ENCODE results near the gene ATXN7L2. TPM values are rescaled to one million over a fixed set of nuclear protein-coding genes. Genes with fewer than 3 reads are reported as not detected.
A peak's percentile ranks its signal among the peaks of the same experiment; 100 is the strongest.

The ATXN7L2 gene
- total and polyA plus RNA-seq, 2 donors from 2014 or later, result 5.7 to 7.3 TPM

GRCh38 chr1:109532365-109533136, 48.8 kb downstream of the ATXN7L2 start:
- peak; percentile 99 for TF ChIP-seq CTCF (IDR thresholded peaks at IDR 0.05; ENCODE audit: borderline replicate concordance, extremely low read depth, insufficient read depth)
- Histone ChIP-seq H3K27ac (ENCODE audit: low read depth in 2 of 2, low read length in 2 of 2) (no peak overlapping the region), H3K9me3 (ENCODE audit: control insufficient read depth in 2 of 3, insufficient read depth in 1 of 3, low read length in 3 of 3) (no peaks in the 10 kb centered on the region), H3K27me3 (ENCODE audit: control insufficient read depth, insufficient read depth, low read length) (no peaks in the 10 kb centered on the region), H3K4me1 (ENCODE audit: control insufficient read depth in 2 of 3, insufficient read depth in 2 of 3, low read depth in 1 of 3, low read length in 3 of 3) (peaks cover 0 to 4% (median 0%) of the 10 kb centered on the region in 3 donors), H3K36me3 (ENCODE audit: control insufficient read depth in 2 of 3, insufficient read depth in 3 of 3, low read length in 3 of 3) (no peaks in the 10 kb centered on the region), H3K4me3 (ENCODE audit: low read length in 3 of 3) (peak overlapping the region in 1 of 3 donors; percentile 35), H3K9ac (ENCODE audit: low read length in 3 of 3) (peak overlapping the region in 1 of 3 donors; percentile 26)
- FAIRE-seq, result no peak
- DNase-seq, result peak; percentile 89 to 94 (median 91)
- intact Hi-C loops (cut with DNase I), result loop anchor here (5.0 to 10.0 kb wide), 2 partner anchors 40 to 92 kb away; partner anchors contain the start of gene CYB561D1

GRCh38 chr1:109534307-109534858, 50.7 kb downstream of the ATXN7L2 start:
- FAIRE-seq (no peak), DNase-seq (no peak)
- H3K4me1 ChIP-seq (ENCODE audit: control insufficient read depth in 2 of 3, insufficient read depth in 2 of 3, low read depth in 1 of 3, low read length in 3 of 3), result peaks cover 0 to 4% (median 0%) of the 10 kb centered on the region in 3 donors
- intact Hi-C loops (cut with DNase I), result loop anchor here (5.0 to 10.0 kb wide), 2 partner anchors 42 to 90 kb away; partner anchors contain the start of gene CYB561D1
- no peak overlapping the region for H3K9ac ChIP-seq (ENCODE audit: low read length in 3 of 3)
- no peak for TF ChIP-seq CTCF (IDR thresholded peaks at IDR 0.05; ENCODE audit: borderline replicate concordance, extremely low read depth, insufficient read depth)
- H3K9me3 ChIP-seq (ENCODE audit: control insufficient read depth in 2 of 3, insufficient read depth in 1 of 3, low read length in 3 of 3), result no peaks in the 10 kb centered on the region
- no peaks in the 10 kb centered on the region for H3K36me3 ChIP-seq (ENCODE audit: control insufficient read depth in 2 of 3, insufficient read depth in 3 of 3, low read length in 3 of 3)
- H3K27me3 ChIP-seq (ENCODE audit: control insufficient read depth, insufficient read depth, low read length), result no peaks in the 10 kb centered on the region
- no peak overlapping the region for H3K4me3 ChIP-seq (ENCODE audit: low read length in 3 of 3)
- H3K27ac ChIP-seq (ENCODE audit: low read depth in 2 of 2, low read length in 2 of 2), result no peak overlapping the region

GRCh38 chr1:109535481-109535880, 51.8 kb downstream of the ATXN7L2 start:
- Histone ChIP-seq H3K27ac (ENCODE audit: low read depth in 2 of 2, low read length in 2 of 2) (no peak overlapping the region), H3K4me1 (ENCODE audit: control insufficient read depth in 2 of 3, insufficient read depth in 2 of 3, low read depth in 1 of 3, low read length in 3 of 3) (peaks cover 0 to 4% (median 0%) of the 10 kb centered on the region in 3 donors), H3K9ac (ENCODE audit: low read length in 3 of 3) (no peak overlapping the region), H3K9me3 (ENCODE audit: control insufficient read depth in 2 of 3, insufficient read depth in 1 of 3, low read length in 3 of 3) (no peaks in the 10 kb centered on the region), H3K4me3 (ENCODE audit: low read length in 3 of 3) (no peak overlapping the region), H3K36me3 (ENCODE audit: control insufficient read depth in 2 of 3, insufficient read depth in 3 of 3, low read length in 3 of 3) (no peaks in the 10 kb centered on the region), H3K27me3 (ENCODE audit: control insufficient read depth, insufficient read depth, low read length) (no peaks in the 10 kb centered on the region)
- no peak for TF ChIP-seq CTCF (IDR thresholded peaks at IDR 0.05; ENCODE audit: borderline replicate concordance, extremely low read depth, insufficient read depth)
- no peak for DNase-seq
- intact Hi-C loops (cut with DNase I), result loop anchor here (10.0 kb wide), 1 partner anchor 89 kb away; no protein-coding TSS in a partner anchor
- FAIRE-seq, result no peak
